OCI-LY7 (cell line): ENCODE results near the gene ARHGAP28. TPM values are rescaled to one million over a fixed set of nuclear protein-coding genes. Genes with fewer than 3 reads are reported as not detected.

ENCODE experiments used
- BruUV-seq: library from RNA; stranded (reverse); fragments of 400-500 nt; replicated peaks from 2 replicates; lab custom pipeline; 2021; lab: Mats Ljungman, UMichigan
- CTCF ChIA-PET: fragments of 300-600 bp; sonication (Branson Sonifier 250); formaldehyde crosslinking; loops from one replicate; lab custom pipeline; 2022; ENCODE audit warnings: antibody characterized with exemption; ENCODE audit not compliant: unreplicated experiment; lab: Charles Lee
- POLR2A ChIA-PET: fragments of 300-600 bp; sonication (Branson Sonifier 250); formaldehyde crosslinking; loops from one replicate; lab custom pipeline; 2022; ENCODE audit warnings: antibody characterized with exemption; lab: Charles Lee
- DNase-seq: peaks from one replicate; pipeline ENCODE4 v3.0.0-alpha.2; 2015; ENCODE audit warnings: low spot score
- H2AFZ ChIP-seq: fragments of 200-600 bp; sonication (generic), shearing (Covaris generic); 2 replicates; pipeline ENCODE4 v1.6.1; 2014; ENCODE audit warnings: mild to moderate bottlenecking, antibody characterized with exemption, low read length, moderate library complexity
- H3K27ac ChIP-seq: fragments of 200-600 bp; sonication (generic); 2 replicates; pipeline ENCODE4 v1.5.1; 2014; ENCODE audit warnings: mixed run types, low read depth, mild to moderate bottlenecking, moderate library complexity, low read length, inconsistent platforms; ENCODE audit not compliant: poor library complexity, severe bottlenecking
- H3K36me3 ChIP-seq: fragments of 200-600 bp; sonication (generic); 2 replicates; pipeline ENCODE4 v1.6.1; 2014; ENCODE audit warnings: mild to moderate bottlenecking, antibody characterized with exemption, low read length, moderate library complexity, mixed read lengths; ENCODE audit not compliant: insufficient read depth
- H3K4me1 ChIP-seq: fragments of 200-600 bp; sonication (generic); 2 replicates; pipeline ENCODE4 v1.5.1; 2014; ENCODE audit warnings: mild to moderate bottlenecking, low read length; ENCODE audit not compliant: insufficient read depth, poor library complexity, severe bottlenecking
- H3K4me2 ChIP-seq: fragments of 200-600 bp; sonication (generic); 2 replicates; pipeline ENCODE4 v1.6.1; 2014; ENCODE audit warnings: mild to moderate bottlenecking, low read length
- H3K4me3 ChIP-seq: fragments of 200-600 bp; sonication (generic); 2 replicates; pipeline ENCODE4 v1.5.1; 2014; ENCODE audit warnings: mild to moderate bottlenecking, low read depth, low read length; ENCODE audit not compliant: poor library complexity, severe bottlenecking
- H3K79me2 ChIP-seq: fragments of 200-600 bp; sonication (generic); 2 replicates; pipeline ENCODE4 v1.6.1; 2016; ENCODE audit warnings: low read depth, mild to moderate bottlenecking, low read length, moderate library complexity, mixed read lengths; ENCODE audit not compliant: insufficient read depth
- H3K9me2 ChIP-seq: fragments of 200-600 bp; sonication (generic); 2 replicates; pipeline ENCODE4 v1.6.1; 2016; ENCODE audit warnings: mild to moderate bottlenecking, low read length, mixed read lengths; ENCODE audit not compliant: insufficient read depth
- H3K9me3 ChIP-seq: fragments of 200-600 bp; sonication (generic); 2 replicates; pipeline ENCODE4 v1.6.1; 2014; ENCODE audit warnings: mild to moderate bottlenecking, mixed run types, low read length, mixed read lengths
- H4K20me1 ChIP-seq: fragments of 200-600 bp; sonication (generic); 2 replicates; pipeline ENCODE4 v1.6.1; 2014; ENCODE audit warnings: mild to moderate bottlenecking, antibody characterized with exemption, low read length, moderate library complexity, mixed read lengths; ENCODE audit not compliant: insufficient read depth
- CTCF ChIP-seq: fragments of 200-600 bp; sonication (generic); conservative IDR thresholded peaks from 2 replicates; pipeline ENCODE4 v1.5.1; 2014; ENCODE audit warnings: mild to moderate bottlenecking, antibody characterized with exemption, low read length, moderate library complexity, mixed read lengths
- EZH2phosphoT487 ChIP-seq: fragments of 200-600 bp; sonication (generic); IDR thresholded peaks from 2 replicates; pipeline ENCODE4 v1.6.1; 2018; ENCODE audit warnings: low read depth, borderline replicate concordance, mild to moderate bottlenecking, mixed run types, antibody characterized with exemption, low read length, moderate library complexity, mixed read lengths
- intact Hi-C: fragments of 100-400 bp; cut with micrococcal nuclease; formaldehyde crosslinking; loops from one replicate; pipeline ENCODE4 v1.10.0; 2022; ENCODE audit not compliant: unreplicated experiment
- total RNA-seq, 2 experiments: library from RNA; depleted of rRNA in 1 of 2; stranded (reverse); fragments of >200 nt in 1 of 2; shearing (Covaris generic) in 1 of 2; gene quantifications; 2 replicates each; pipeline ENCODE4 v1.2.3, GENCODE V29; 2014 to 2022

ARHGAP28 gene
- total RNA-seq, 2 experiments from 2014 or later: not detected

GRCh38 chr18:6773777-6774176 is 44.3 kb downstream of the ARHGAP28 start:
- BruUV-seq: no TSS peak
- H3K27ac ChIP-seq: no peak overlapping the region
- H3K4me1 ChIP-seq: no peaks in the 10 kb centered on the region
- H3K79me2 ChIP-seq: no peaks in the 10 kb centered on the region
- no peak for DNase-seq
- H3K9me2 ChIP-seq: no peaks in the 10 kb centered on the region
- no peak overlapping the region for H2AFZ ChIP-seq
- ChIA-PET CTCF (no interaction called here), POLR2A (no interaction called here)
- no peak overlapping the region for H3K4me2 ChIP-seq
- no peak overlapping the region for H3K4me3 ChIP-seq
- intact Hi-C loops: no loop called here
- no peaks in the 10 kb centered on the region for H3K36me3 ChIP-seq
- no peaks in the 10 kb centered on the region for H3K9me3 ChIP-seq
- H4K20me1 ChIP-seq: no peaks in the 10 kb centered on the region
- TF ChIP-seq CTCF (no peak), EZH2phosphoT487 (no peak)

- no peak for DNase-seq
- Histone ChIP-seq H3K9me3 (no peaks in the 10 kb centered on the region), H4K20me1 (no peaks in the 10 kb centered on the region), H3K4me2 (no peak overlapping the region), H3K79me2 (no peaks in the 10 kb centered on the region), H3K4me3 (no peak overlapping the region), H3K36me3 (no peaks in the 10 kb centered on the region), H2AFZ (no peak overlapping the region), H3K4me1 (no peaks in the 10 kb centered on the region), H3K27ac (no peak overlapping the region), H3K9me2 (no peaks in the 10 kb centered on the region)
- TF ChIP-seq EZH2phosphoT487: no peak
- TF ChIP-seq CTCF: no peak
- intact Hi-C loops: no loop called here
- POLR2A ChIA-PET: no interaction called here
- CTCF ChIA-PET: no interaction called here
- BruUV-seq: no TSS peak
Observed at GRCh38 chr18:6775237-6775636, 45.7 kb downstream of the ARHGAP28 start.

DNA sequence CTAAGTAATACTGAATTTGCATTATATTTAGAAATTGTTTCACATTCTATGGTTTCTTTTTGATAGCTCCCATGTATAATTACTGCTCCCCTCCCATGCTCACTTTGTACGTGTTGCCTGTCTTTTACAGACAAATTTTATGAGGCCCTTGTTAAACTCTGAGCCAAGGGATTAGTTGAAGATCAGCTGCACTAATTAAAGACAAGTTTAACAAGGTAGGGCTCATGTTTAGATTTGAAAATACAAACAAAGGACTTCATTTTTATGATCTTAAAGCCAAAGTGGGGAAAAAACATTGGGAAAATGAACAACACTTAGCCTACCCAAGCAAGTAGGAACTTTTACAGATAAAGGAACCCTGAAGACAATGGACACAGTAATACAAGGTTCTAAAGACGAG is 46.2 kb downstream of the ARHGAP28 start:
- Histone ChIP-seq H3K4me2 (no peak overlapping the region), H3K27ac (no peak overlapping the region), H3K9me2 (no peaks in the 10 kb centered on the region), H3K4me1 (no peaks in the 10 kb centered on the region), H3K9me3 (no peaks in the 10 kb centered on the region), H2AFZ (no peak overlapping the region), H4K20me1 (no peaks in the 10 kb centered on the region), H3K79me2 (no peaks in the 10 kb centered on the region), H3K4me3 (no peak overlapping the region), H3K36me3 (no peaks in the 10 kb centered on the region)
- BruUV-seq: no TSS peak
- DNase-seq: no peak
- ChIA-PET POLR2A (no interaction called here), CTCF (no interaction called here)
- TF ChIP-seq CTCF (no peak), EZH2phosphoT487 (no peak)
- intact Hi-C loops: no loop called here
